H9 (cell line): ENCODE measurements around the gene C1orf115. TPM values are rescaled to one million over a fixed set of nuclear protein-coding genes. Genes with fewer than 3 reads are reported as not detected.

Experiments
- DNase-seq: peaks from one replicate; pipeline ENCODE4 v3.0.0-alpha.2; 2017
- H2AFZ ChIP-seq: one replicate; pipeline ENCODE4 v1.6.1; 2013; ENCODE audit warnings: mild to moderate bottlenecking, low read length, control low read depth, moderate library complexity
- H2AK5ac ChIP-seq: 2 replicates; pipeline ENCODE4 v1.6.1; 2013; ENCODE audit warnings: low read length, control low read depth, mixed read lengths; ENCODE audit not compliant: insufficient read length
- H2BK120ac ChIP-seq: one replicate; pipeline ENCODE4 v1.6.1; 2013; ENCODE audit warnings: low read depth, mild to moderate bottlenecking, low read length, control low read depth, inconsistent platforms; ENCODE audit not compliant: poor library complexity, severe bottlenecking
- H2BK12ac ChIP-seq: 2 replicates; pipeline ENCODE4 v1.6.1; 2013; ENCODE audit warnings: low read length, control low read depth, mixed read lengths, low read depth; ENCODE audit not compliant: insufficient read length
- H2BK15ac ChIP-seq: 2 replicates; pipeline ENCODE4 v1.6.1; 2013; ENCODE audit warnings: low read depth, low read length, control low read depth
- H2BK20ac ChIP-seq: one replicate; pipeline ENCODE4 v1.6.1; 2013; ENCODE audit warnings: low read depth, mild to moderate bottlenecking, low read length, control low read depth, inconsistent platforms; ENCODE audit not compliant: poor library complexity, severe bottlenecking
- H2BK5ac ChIP-seq: 2 replicates; pipeline ENCODE4 v1.6.1; 2013; ENCODE audit warnings: low read length, control low read depth, mixed read lengths; ENCODE audit not compliant: insufficient read length
- H3K14ac ChIP-seq: 2 replicates; pipeline ENCODE4 v1.6.1; 2013; ENCODE audit warnings: low read length, control low read depth; ENCODE audit not compliant: insufficient read depth
- H3K18ac ChIP-seq: 2 replicates; pipeline ENCODE4 v1.6.1; 2013; ENCODE audit warnings: low read depth, mild to moderate bottlenecking, mixed read lengths, low read length, control low read depth; ENCODE audit not compliant: insufficient read length
- H3K23ac ChIP-seq: 2 replicates; pipeline ENCODE4 v1.6.1; 2013; ENCODE audit warnings: low read length, control low read depth, mixed read lengths, low read depth; ENCODE audit not compliant: insufficient read length
- H3K23me2 ChIP-seq: 2 replicates; pipeline ENCODE4 v1.6.1; 2013; ENCODE audit warnings: low read depth, mild to moderate bottlenecking, mixed read lengths, low read length, control low read depth; ENCODE audit not compliant: insufficient read length, poor library complexity, severe bottlenecking
- H3K27ac ChIP-seq: 2 replicates; pipeline ENCODE4 v1.5.1; 2013; ENCODE audit warnings: low read length, control low read depth, mixed read lengths, low read depth; ENCODE audit not compliant: insufficient read length
- H3K27me3 ChIP-seq: 2 replicates; pipeline ENCODE4 v1.6.1; 2013; ENCODE audit warnings: low read length, control low read depth, inconsistent platforms; ENCODE audit not compliant: insufficient read depth
- H3K4ac ChIP-seq: 2 replicates; pipeline ENCODE4 v1.6.1; 2013; ENCODE audit warnings: low read depth, mild to moderate bottlenecking, control low read depth, inconsistent platforms, low read length, moderate library complexity
- H3K4me1 ChIP-seq: 2 replicates; pipeline ENCODE4 v1.6.1; 2013; ENCODE audit warnings: low read length, control low read depth, inconsistent platforms; ENCODE audit not compliant: insufficient read depth
- H3K4me2 ChIP-seq: 2 replicates; pipeline ENCODE4 v1.6.1; 2013; ENCODE audit warnings: low read length, control low read depth, mixed read lengths; ENCODE audit not compliant: insufficient read length, insufficient read depth
- H3K56ac ChIP-seq: 2 replicates; pipeline ENCODE4 v1.6.1; 2013; ENCODE audit warnings: low read depth, mild to moderate bottlenecking, mixed read lengths, low read length, control low read depth; ENCODE audit not compliant: insufficient read length
- H3K79me1 ChIP-seq: 2 replicates; pipeline ENCODE4 v1.6.1; 2013; ENCODE audit warnings: low read depth, mild to moderate bottlenecking, moderate library complexity, low read length, control low read depth, inconsistent platforms; ENCODE audit not compliant: insufficient read depth, poor library complexity, severe bottlenecking
- H3K79me2 ChIP-seq: 2 replicates; pipeline ENCODE4 v1.6.1; 2013; ENCODE audit warnings: low read length, control low read depth, inconsistent platforms; ENCODE audit not compliant: insufficient read depth
- H3K9ac ChIP-seq: 2 replicates; pipeline ENCODE4 v1.6.1; 2013; ENCODE audit warnings: low read length, control low read depth, mixed read lengths; ENCODE audit not compliant: insufficient read length; ENCODE audit errors: extremely low read depth
- H3K9me3 ChIP-seq: one replicate; pipeline ENCODE4 v1.6.1; 2013; ENCODE audit warnings: low read depth, low read length, inconsistent platforms; ENCODE audit not compliant: control insufficient read depth
- H3T11ph ChIP-seq: one replicate; pipeline ENCODE4 v1.6.1; 2013; ENCODE audit warnings: mild to moderate bottlenecking, low read length, control low read depth, inconsistent platforms
- H4K20me1 ChIP-seq: one replicate; pipeline ENCODE4 v1.6.1; 2013; ENCODE audit not compliant: control insufficient read depth, insufficient read length, insufficient read depth
- H4K5ac ChIP-seq: 2 replicates; pipeline ENCODE4 v1.6.1; 2013; ENCODE audit warnings: low read depth, mild to moderate bottlenecking, mixed read lengths, low read length, control low read depth; ENCODE audit not compliant: insufficient read length
- H4K8ac ChIP-seq: replicated peaks from 2 replicates; pipeline ENCODE4 v1.6.1; 2013; ENCODE audit warnings: low read length, control low read depth, mixed read lengths, low read depth; ENCODE audit not compliant: insufficient read length
- H4K91ac ChIP-seq: 2 replicates; pipeline ENCODE4 v1.6.1; 2013; ENCODE audit warnings: low read depth, mild to moderate bottlenecking, moderate library complexity, mixed read lengths, low read length, control low read depth; ENCODE audit not compliant: insufficient read length
- H3K27ac Mint-ChIP-seq, 3 experiments: 2 replicates in 2 of 3; 3 replicates in 1 of 3; pipeline ENCODE4 v1.8.0; 2020 to 2021; ENCODE audit warnings: mixed read lengths in 3 of 3, mild to moderate bottlenecking in 1 of 3, moderate library complexity in 1 of 3
- H3K27me3 Mint-ChIP-seq: 2 replicates; pipeline ENCODE4 v1.8.0; 2021; ENCODE audit warnings: low read depth, mild to moderate bottlenecking, moderate library complexity, mixed read lengths
- H3K36me3 Mint-ChIP-seq, 3 experiments: 2 replicates in 2 of 3; 3 replicates in 1 of 3; pipeline ENCODE4 v1.8.0; 2020 to 2021; ENCODE audit warnings: low read depth in 3 of 3, mixed read lengths in 3 of 3; ENCODE audit not compliant: insufficient read depth in 1 of 3
- H3K4me1 Mint-ChIP-seq, 2 experiments: 2 replicates each; pipeline ENCODE4 v1.8.0; 2020; ENCODE audit warnings: mixed read lengths in 2 of 2
- H3K4me3 Mint-ChIP-seq, 2 experiments: 2 replicates in 1 of 2; 3 replicates in 1 of 2; pipeline ENCODE4 v1.8.0; 2020 to 2021; ENCODE audit warnings: mild to moderate bottlenecking in 2 of 2, mixed read lengths in 2 of 2, moderate library complexity in 1 of 2
- H3K9me3 Mint-ChIP-seq, 2 experiments: 2 replicates in 1 of 2; 3 replicates in 1 of 2; pipeline ENCODE4 v1.8.0; 2020; ENCODE audit warnings: mild to moderate bottlenecking in 2 of 2, mixed read lengths in 2 of 2, moderate library complexity in 1 of 2
- WGBS: extraction: QIAGEN DNeasy Blood & Tissue Kit; methylation state at CpG from one replicate; pipeline ENCODE4 v1.1.7; 2013; ENCODE audit warnings: missing lambda C conversion rate, low lambda C conversion rate, mixed read lengths; ENCODE audit not compliant: insufficient read length; ENCODE audit errors: extremely low coverage; 5-methylcytosine and 5-hydroxymethylcytosine counted together
- total RNA-seq: library from RNA; stranded (reverse); gene quantifications from 2 replicates; pipeline ENCODE4 v1.2.1, GENCODE V29; 2021
- TF ChIP-seq, protein P1 (sequence below): fragments of 200-600 bp; sonication (generic); conservative IDR thresholded peaks from 3 replicates; pipeline ENCODE4 v1.8.0; 2021; ENCODE audit warnings: antibody characterized with exemption, mild to moderate bottlenecking

C1orf115 gene
- total RNA-seq, 1 experiment from 2014 or later, result 6.0 TPM

DNA sequence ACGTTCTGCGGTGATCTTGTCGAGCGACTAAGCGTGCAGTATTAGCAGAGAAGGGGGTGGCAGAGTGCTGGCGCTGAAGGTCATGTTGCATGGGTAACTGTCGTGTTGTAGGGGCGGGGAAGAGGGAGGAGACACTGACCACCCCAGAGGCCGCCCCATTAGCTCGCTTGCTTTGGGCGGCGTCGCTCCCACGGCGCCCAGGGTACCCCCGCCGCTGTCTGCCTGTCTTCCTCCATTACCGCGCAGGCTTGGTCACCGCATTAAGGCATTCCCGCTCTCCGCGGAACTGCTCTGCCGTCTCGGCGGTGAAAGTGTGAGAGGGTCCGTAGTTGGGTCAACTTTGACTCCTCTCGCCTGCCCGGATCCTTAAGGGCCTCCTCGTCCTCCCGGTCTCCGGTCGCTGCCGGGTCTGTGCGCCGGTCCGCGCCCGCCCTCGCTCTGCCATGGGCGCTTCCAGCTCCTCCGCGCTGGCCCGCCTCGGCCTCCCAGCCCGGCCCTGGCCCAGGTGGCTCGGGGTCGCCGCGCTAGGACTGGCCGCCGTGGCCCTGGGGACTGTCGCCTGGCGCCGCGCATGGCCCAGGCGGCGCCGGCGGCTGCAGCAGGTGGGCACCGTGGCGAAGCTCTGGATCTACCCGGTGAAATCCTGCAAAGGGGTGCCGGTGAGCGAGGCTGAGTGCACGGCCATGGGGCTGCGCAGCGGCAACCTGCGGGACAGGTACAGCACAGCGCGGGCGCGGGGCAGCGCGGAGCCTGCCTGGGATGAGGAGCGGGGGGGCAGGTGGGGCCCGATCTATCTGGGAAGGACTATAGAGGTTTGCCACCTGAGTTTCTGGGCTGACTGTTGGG is 58.1 kb downstream of the C1orf115 start, which contains the start of gene MTARC2:
MTARC2 (plus strand) TSS at position 234 of the 846 bp plus-strand sequence; CDS start at position 444, 210 bp downstream.
- DNase-seq, result peak; percentile 91
- no peak within 1 kb of the TSS for H4K8ac ChIP-seq
- H3K56ac ChIP-seq, result no peak within 1 kb of the TSS
- H3K4me1 ChIP-seq, result no peaks in the 10 kb centered on the region; the same call in 1 of the 2 replicates
- H2AFZ ChIP-seq, result peak within 1 kb of the TSS; percentile 45
- H3K4me1 Mint-ChIP-seq, result peaks cover 39 to 44% of the 10 kb centered on the region in 2 experiments
- peaks cover 67% of the 10 kb centered on the region for H3K27me3 Mint-ChIP-seq
- H3K14ac ChIP-seq, result peak within 1 kb of the TSS; percentile 97
- H3K18ac ChIP-seq, result peak within 1 kb of the TSS; percentile 81
- no peak within 1 kb of the TSS for H3K4ac ChIP-seq
- H2BK5ac ChIP-seq, result no peak within 1 kb of the TSS
- no peak within 1 kb of the TSS for H2BK12ac ChIP-seq
- no peak within 1 kb of the TSS for H4K91ac ChIP-seq
- peak within 1 kb of the TSS; percentile 67 for H3K9ac ChIP-seq
- no peak within 1 kb of the TSS for H2BK120ac ChIP-seq
- no peaks in the 10 kb centered on the region for H4K20me1 ChIP-seq
- peaks cover 15% of the 10 kb centered on the region for H3K23me2 ChIP-seq
- peak within 1 kb of the TSS; percentile 76 to 89 for H3K4me3 Mint-ChIP-seq
- TF ChIP-seq, protein P1, sequence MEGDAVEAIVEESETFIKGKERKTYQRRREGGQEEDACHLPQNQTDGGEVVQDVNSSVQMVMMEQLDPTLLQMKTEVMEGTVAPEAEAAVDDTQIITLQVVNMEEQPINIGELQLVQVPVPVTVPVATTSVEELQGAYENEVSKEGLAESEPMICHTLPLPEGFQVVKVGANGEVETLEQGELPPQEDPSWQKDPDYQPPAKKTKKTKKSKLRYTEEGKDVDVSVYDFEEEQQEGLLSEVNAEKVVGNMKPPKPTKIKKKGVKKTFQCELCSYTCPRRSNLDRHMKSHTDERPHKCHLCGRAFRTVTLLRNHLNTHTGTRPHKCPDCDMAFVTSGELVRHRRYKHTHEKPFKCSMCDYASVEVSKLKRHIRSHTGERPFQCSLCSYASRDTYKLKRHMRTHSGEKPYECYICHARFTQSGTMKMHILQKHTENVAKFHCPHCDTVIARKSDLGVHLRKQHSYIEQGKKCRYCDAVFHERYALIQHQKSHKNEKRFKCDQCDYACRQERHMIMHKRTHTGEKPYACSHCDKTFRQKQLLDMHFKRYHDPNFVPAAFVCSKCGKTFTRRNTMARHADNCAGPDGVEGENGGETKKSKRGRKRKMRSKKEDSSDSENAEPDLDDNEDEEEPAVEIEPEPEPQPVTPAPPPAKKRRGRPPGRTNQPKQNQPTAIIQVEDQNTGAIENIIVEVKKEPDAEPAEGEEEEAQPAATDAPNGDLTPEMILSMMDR, result no peak
- no peaks in the 10 kb centered on the region for H3K79me1 ChIP-seq
- whole genome bisulfite sequencing, result no CpG with 5 or more reads among the region's 77 CpGs
- no peaks in the 10 kb centered on the region for H3K9me3 Mint-ChIP-seq
- H4K5ac ChIP-seq, result no peak within 1 kb of the TSS
- H2AK5ac ChIP-seq, result no peak within 1 kb of the TSS
- H3K27ac Mint-ChIP-seq, result peak within 1 kb of the TSS in 2 of 3 experiments; percentile 70 to 86; a peak in 4 of 7 replicates
- H3K9me3 ChIP-seq, result no peaks in the 10 kb centered on the region
- H3K36me3 Mint-ChIP-seq, result peaks cover 0 to 4% (median 2%) of the 10 kb centered on the region in 3 experiments; a peak in 4 of 7 replicates
- no peak within 1 kb of the TSS for H3T11ph ChIP-seq
- no peak within 1 kb of the TSS; the same call in 1 of the 2 replicates for H2BK15ac ChIP-seq
- H3K4me2 ChIP-seq, result peak within 1 kb of the TSS; percentile 88
- no peak within 1 kb of the TSS for H3K23ac ChIP-seq
- H3K27ac ChIP-seq, result no peak within 1 kb of the TSS
- H2BK20ac ChIP-seq, result no peak within 1 kb of the TSS
- H3K79me2 ChIP-seq, result no peaks in the 10 kb centered on the region
- peaks cover 8% of the 10 kb centered on the region for H3K27me3 ChIP-seq

Other genes with a start within 250 kb of the C1orf115 start
- gene MARK1, start 162.2 kb upstream of the C1orf115 start, total RNA-seq, result 17.5 and 17.8 TPM in 2 replicates
- 4.2 and 7.7 TPM in 2 replicates for gene MTARC2, start 58.0 kb downstream of the C1orf115 start, total RNA-seq
- gene MTARC1, start 96.5 kb downstream of the C1orf115 start, total RNA-seq, result 33.7 and 41.2 TPM in 2 replicates
- gene HLX, start 189.1 kb downstream of the C1orf115 start, total RNA-seq, result 0.37 and 0.88 TPM in 2 replicates